Fibroblast of skin of right biceps (primary cell): ENCODE measurements around the gene SMYD3.
"Not testable (repeated sequence)": the region's sequence is repeated elsewhere in the genome, so short reads cannot be mapped to it uniquely, and the experiment has no call there.

ENCODE experiments used
- DNase-seq: peaks from one replicate; pipeline ENCODE4 v3.0.0-alpha.2; 2013

The SMYD3 gene

DNA sequence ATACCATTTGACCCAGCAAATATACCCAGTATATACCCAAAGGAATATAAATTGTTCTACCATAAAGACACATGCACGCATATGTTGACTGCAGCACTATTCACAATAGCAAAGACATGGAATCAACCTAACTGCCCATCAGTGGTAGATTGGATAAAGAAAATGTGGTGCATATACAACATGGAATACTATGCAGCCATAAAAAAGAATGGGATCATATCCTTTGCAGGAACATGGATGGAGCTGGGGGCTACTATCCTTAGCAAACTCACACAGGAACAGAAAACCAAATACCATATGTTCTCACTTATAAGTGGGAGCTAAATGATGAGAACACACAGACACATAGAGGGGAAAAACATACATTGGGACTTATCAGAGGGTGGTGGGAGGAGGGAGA lies 766.7 kb downstream of the SMYD3 start:
- DNase-seq: not testable (repeated sequence)

DNA sequence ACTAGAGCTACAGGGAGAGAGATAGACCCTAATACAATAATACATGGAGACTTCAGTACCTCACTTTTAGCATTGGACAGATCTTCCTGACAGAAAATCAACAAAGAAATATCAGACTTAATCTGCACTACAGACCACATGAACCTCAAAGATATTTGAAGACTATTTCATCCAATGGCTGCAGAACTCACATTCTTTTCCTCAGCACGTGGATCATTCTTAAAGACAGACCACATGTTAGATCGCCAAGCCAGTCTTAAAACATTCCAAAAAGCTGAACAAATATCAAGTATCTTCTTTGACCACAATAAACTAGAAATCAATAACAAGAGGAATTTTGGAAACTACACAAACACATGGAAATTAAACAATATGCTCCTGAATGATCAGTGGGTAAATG lies 776.3 kb downstream of the SMYD3 start:
- DNase-seq: peak; percentile 46

DNA sequence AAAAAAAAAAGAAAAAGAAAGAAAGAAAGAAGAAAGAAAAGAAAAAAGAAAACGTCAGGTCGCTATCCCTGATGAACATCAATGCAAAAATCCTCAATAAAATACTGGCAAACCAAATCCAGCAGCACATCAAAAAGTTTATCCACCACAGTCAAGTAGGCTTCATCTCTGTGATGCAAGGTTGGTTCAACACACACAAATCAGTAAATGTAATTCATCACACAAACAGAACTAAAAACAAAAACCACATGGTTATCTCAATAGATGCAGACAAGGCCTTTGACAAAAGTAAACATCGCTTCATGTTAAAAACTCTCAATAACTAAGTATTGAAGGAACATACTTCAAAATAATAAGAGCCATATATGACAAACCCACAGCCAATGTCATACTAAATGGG lies 779.0 kb downstream of the SMYD3 start:
- not testable (repeated sequence) for DNase-seq

DNA sequence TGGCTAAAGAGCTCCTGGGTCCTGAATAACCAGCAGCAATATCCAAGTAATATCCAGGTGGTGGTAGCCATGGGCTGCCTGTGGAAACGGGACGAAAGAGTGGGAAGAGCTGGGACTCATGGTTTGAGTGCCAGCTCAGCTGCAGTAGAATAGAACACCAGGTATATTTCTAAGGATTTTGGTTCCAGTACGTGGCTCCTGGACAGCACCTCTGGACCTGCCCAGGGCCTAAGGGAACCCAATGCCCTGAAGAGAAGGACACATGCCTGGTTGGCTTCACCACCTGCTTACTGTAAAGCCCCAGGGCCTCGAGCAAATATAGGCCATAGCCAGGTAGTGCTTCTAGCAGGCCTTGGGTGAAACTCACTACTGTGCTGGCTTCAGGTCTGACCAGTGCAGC lies 785.6 kb downstream of the SMYD3 start:
- DNase-seq: no peak

DNA sequence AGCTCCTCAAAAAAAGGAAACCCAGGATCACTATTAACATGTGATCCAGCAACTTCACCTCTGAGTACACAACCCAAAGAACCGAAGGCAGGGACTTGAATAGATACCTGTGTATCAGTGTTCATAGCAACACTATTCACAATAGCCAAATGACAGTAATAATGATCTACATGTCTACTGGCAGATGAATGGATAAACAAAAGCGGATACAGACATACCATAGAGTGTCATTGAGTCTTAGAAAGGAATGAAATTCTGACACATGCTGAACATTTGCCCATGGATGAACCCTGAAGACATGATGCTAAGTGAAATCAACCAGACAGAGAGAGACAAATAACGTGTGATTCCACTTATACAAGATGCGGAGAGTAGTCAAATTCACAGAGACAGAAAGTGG lies 788.1 kb downstream of the SMYD3 start:
- DNase-seq: no peak

DNA sequence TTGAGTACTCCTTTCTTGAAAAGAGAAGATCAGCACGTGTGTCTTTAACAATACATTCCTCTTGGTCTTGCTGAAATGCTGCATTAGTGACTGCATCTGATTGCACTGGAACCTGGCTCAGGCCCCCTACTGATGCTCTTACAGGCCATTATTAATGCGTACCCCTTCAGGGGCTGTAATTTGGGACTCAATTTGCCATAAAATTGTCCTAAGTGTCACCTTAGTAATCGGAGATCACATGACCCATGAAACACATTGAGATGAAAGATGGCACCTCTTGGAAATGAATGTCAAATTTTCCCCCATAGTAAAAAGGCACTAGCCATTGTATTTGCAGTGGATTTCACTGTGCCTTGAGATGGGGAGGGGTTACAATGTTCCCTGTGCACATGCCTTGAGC lies 789.0 kb downstream of the SMYD3 start:
- no peak for DNase-seq

DNA sequence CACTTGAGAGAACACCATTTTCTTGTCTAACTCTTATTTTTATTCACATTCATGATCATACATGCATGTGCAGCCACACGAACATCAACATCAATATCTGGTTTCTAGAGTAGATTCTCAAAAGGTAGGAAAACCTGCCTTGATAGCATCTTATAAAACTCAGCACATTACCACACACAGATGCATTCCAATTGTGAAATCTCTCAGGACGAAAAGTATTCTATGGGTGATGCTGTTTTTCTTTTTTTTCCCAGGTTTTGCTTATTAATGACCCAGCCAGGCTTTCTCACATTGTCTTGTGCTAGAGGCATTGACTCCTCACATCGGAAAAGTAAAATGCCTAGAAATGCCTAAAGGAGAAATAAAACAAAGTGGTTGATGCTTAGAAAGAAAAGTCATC lies 789.5 kb downstream of the SMYD3 start:
- no peak for DNase-seq

DNA sequence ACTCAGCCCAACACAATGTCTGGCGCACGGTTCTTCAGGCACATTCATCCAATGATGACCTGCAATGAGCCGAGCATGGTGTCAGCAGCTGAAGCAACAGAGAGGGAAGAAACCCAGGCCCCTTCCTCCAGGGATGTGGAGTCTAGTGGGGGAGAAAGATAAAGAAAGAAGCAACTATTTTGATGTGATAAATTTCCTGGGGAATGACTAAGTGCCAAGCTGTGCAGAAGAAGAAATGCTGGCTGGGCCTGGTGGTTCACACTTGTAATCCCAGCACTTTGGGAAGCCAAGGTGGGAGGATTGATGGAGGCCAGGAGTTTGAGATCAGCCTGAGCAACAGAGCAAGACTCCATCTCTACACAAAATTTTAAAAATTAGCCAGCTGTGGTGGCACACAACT lies 790.5 kb downstream of the SMYD3 start:
- peak; percentile 35 for DNase-seq

DNA sequence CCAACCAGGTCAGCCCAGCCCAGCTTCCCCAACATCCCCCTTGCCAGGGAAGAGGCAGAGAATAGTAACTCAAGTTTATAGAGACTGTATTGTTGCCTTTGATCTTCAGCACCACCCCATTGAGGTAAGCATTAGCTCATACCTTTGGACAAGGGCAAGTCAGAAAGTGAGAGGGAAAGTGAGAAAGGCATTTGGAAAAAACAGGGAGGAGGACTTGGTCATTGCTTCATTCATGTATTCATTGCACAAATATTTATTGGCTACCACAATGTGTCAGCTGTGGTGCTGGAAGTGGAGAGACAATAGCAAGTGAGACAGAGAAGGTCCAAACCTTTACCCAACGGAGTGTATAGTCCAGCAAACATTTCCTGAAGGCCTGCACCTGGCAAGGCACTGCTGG lies 791.1 kb downstream of the SMYD3 start:
- peak; percentile 86 for DNase-seq

DNA sequence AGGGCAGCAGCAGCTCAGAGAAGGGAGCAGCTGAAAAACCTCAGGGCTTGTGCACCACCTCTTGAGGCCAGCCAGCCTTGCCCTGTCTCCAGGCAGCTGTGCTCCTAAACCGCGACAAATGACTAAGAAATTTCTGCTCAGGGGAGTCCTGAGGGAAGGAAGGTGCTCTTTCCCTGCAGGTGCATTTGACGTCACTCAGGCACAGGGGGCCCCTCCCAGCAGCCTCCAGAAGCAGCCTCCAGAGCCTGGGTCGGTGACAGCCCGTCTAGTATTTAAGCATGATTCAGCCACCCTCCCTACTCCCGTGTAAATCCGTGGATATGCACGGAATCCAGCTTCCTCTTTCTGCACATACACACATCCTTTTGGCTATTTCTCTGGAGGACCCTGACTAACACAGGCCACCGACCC lies 791.8 kb downstream of the SMYD3 start:
- DNase-seq: peak; percentile 63

DNA sequence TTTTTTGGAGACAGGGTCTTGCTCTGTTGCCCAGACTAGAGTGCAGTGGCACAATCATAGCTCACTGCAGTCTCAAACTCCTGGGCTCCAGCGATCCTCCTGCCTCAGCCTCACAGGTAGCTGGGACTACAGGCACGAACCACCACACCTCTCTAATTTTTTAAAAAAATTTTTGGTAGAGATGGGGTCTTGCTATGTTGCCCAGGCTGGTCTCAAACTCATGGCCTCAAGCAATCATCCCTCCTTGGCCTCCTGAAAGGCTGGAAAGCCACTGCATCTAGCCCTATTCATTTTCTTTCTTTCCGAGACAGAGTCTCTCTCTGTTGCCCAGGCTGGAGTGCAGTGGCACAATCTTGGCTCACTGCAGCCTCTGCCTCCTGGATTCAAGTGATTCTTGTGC lies 793.1 kb downstream of the SMYD3 start:
- DNase-seq: not testable (repeated sequence)

DNA sequence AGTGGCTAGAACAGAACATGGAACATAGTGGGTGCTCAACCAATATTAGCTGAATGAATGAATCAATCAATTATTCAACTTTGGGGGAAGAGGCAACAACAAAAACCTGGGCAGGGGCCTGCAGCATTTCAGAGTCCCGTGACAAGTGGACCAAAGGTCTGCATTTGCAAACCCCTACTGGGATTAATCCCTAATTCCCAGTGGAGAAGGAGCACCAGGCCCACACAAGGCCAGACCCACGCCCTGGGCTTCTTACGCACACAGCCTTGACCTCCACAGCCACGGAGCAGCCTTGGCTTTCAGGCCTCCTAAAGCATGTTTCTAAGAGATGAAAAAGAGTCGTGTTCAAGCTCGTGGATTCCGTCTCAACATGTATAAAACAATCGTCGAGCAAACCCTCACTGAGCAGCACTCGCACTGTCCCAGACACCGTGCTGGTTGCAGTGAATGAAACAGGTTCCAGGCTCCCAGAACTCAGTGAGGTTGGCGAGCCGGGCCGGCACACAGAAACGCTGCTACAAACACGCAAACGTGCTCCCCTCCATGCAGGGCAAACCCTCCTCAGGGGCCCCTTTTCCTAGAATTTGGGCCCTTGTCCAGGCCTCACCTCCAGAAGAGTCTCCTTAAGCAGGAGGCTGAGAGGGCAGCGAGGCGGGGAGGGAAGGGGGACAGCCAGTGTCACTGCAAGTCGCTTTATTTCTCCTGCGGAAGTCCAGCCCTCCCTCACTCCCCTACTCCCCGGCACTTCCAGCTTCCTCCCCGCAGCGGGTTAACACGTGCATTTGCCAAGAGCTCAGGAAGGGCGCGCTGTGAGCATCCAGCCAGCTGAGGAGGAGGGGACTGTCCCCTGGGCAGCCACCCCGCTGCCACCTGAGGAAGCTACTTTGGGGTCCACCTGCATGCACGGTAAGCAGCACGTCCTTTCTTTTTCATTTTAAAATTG lies 795.8 kb downstream of the SMYD3 start:
- DNase-seq: peak; percentile 10

DNA sequence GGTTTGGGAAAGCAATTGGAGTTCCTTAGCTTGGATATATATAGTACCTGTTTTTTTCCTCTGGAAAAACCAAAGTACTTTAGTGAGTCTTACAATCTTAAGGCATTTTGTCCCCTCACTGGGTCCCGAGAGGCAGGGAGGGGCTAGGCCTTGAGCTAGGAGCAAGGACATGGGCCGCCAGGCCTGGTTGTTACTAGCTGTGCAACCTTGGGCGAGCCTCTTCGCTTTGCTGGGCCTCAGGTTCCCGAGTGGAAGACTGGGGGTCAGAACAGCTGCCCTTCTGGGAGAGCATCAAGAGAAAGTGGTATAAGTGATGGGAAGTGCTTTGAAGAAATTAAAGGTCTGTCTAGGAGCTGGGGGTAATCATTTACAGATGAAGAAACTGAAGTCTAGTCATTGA lies 799.1 kb downstream of the SMYD3 start:
- DNase-seq: no peak

DNA sequence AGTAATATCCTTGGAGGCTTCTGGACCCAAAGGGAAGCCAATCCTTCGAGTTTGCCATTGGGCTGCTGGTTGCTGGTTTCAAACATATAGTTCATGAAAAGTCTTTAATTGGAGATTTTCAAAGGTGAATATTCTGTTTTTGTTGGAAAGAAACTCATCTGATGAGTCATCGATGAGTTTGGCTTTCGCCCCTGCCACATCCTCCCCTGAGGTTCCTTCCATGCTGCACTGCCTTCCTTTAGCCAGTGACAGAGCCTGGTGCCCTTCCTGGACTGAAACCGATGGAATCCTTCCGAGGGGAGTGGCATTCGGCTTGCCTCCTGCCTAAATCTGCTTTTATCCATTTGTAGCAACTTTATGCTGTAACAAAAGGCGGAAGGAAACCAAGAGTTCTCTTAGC lies 802.3 kb downstream of the SMYD3 start:
- peak; percentile 68 for DNase-seq

DNA sequence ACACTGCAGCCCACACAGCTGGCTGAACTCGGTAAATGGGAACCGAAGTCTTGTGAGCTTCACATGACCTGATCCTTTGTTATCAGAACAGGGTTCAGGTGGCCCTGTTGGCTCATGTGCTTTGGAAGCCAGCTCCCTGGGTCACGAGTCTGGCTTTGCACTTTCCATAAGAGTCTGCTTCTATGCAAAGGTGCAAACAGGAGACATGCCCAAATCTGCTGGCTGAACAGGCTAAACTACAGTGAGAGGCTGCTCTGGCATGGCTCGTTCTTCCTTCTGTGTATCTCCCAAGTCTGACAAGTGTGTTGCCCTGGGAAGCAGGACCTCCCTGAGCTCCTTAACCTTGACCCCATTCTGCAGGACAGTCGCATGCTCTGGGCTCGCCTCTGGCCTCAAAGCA lies 802.7 kb downstream of the SMYD3 start:
- DNase-seq: no peak

DNA sequence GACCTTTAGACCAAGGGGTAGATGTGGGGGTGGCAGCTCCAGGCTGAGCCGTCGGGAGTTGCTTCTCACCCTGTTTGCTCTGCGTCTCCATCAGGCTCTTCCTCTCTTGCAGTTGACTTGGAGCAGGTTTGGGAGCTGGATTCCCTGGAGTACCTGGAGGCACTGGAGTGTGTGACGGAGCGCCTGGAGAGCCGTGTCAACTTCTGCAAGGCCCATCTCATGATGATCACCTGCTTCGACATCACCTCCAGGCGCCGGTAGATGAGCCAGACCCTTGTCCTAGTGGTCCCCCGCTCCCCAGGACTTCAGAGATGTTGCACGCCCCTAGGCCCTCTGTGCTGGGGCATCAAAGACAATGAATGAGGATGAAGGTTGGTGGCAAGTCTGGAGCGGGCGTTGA lies 804.7 kb downstream of the SMYD3 start:
- DNase-seq: no peak

DNA sequence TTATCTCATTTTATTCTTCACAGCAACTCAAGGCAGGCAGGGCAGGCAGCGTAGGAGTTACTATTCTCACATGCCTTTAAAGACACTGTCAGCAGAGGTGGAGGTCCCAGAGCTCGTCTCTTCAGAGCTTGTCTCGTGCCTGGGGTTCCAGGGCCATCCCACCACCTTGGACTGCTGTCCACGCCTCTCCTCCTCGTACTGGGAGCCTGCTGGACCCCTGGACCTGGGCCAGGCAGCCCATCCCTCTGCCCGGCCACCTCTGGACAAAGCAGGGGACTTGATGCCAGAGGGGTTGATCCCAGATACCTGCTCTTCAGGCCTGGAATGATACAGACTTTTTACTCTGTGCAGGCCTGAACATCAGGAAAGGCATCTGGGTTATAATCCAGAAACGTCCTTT lies 805.4 kb downstream of the SMYD3 start:
- no peak for DNase-seq

DNA sequence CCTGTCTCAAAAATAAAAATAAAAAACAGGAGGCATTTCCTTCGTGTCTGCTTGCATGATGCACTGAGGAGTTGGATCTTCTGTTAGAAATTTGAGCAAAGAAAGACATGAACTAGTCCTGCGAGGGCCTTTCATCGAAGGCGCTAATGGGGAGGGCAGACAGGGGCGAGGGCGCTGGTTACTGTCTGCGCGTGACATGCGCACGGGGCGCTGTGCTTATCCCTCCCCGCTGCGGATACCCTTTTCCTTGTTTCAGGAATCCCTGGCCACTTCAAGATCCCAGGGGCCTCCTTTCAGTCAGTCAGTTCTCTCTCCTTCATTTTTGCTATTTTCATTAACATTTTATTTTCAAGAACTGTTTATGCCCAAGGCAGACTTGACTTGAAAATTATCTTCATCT lies 806.4 kb downstream of the SMYD3 start:
- no peak for DNase-seq
